Nephron (organoid): Measurements from ENCODE around the gene MAML3.

Experiments
- H3K27ac Mint-ChIP-seq, 3 experiments: 2 replicates each; pipeline ENCODE4 v1.8.0; 2020; ENCODE audit warnings: mixed read lengths in 3 of 3, mild to moderate bottlenecking in 2 of 3, moderate library complexity in 1 of 3
- H3K27me3 Mint-ChIP-seq: 2 replicates; pipeline ENCODE4 v1.8.0; 2021; ENCODE audit warnings: low read depth, mild to moderate bottlenecking, moderate library complexity, mixed read lengths
- H3K36me3 Mint-ChIP-seq: 2 replicates; pipeline ENCODE4 v1.8.0; 2020; ENCODE audit warnings: low read depth, mixed read lengths
- H3K4me1 Mint-ChIP-seq: 2 replicates; pipeline ENCODE4 v1.8.0; 2020; ENCODE audit warnings: mixed read lengths
- H3K4me3 Mint-ChIP-seq, 3 experiments: 2 replicates each; pipeline ENCODE4 v1.8.0; 2020; ENCODE audit warnings: mild to moderate bottlenecking in 3 of 3, mixed read lengths in 3 of 3, moderate library complexity in 2 of 3
- H3K9me3 Mint-ChIP-seq: 2 replicates; pipeline ENCODE4 v1.8.0; 2020; ENCODE audit warnings: mixed read lengths
- CTCF ChIP-seq, 3 experiments: fragments of 200-600 bp; sonication (generic); IDR thresholded peaks; one replicate each; pipeline ENCODE4 v1.5.0; 2021; ENCODE audit warnings: antibody characterized with exemption in 3 of 3; ENCODE audit not compliant: unreplicated experiment in 3 of 3

Gene MAML3

DNA sequence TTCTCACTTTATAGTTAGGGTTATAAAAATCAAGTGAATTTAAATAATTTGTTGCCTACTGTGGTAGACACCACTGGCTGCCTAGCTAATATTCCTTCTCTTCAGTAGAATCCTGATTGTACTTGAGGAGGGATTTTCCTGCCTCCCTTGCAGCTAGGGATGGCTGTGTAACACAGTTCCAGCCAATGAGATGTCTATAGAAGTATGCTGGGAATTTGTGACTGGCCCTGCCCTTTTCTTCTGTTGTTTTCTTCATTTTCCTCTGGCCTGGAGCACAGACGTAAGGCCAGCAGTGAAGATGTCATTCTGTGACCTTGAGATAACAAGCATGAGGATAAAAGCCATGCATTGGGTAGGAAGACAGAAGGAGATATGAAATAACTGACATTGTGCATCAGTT lies 343.3 kb downstream of the MAML3 start:
- H3K27me3 Mint-ChIP-seq, result no peaks in the 10 kb centered on the region
- H3K27ac Mint-ChIP-seq, result peak overlapping the region; percentile 31 to 73 (median 37)
- H3K4me3 Mint-ChIP-seq, result no peak overlapping the region
- no peak for TF ChIP-seq CTCF (IDR thresholded peaks at IDR 0.05; ENCODE audit: unreplicated experiment in 3 of 3)
- peaks cover 10% of the 10 kb centered on the region for H3K36me3 Mint-ChIP-seq
- H3K9me3 Mint-ChIP-seq, result peaks cover 6% of the 10 kb centered on the region
- peaks cover 61% of the 10 kb centered on the region for H3K4me1 Mint-ChIP-seq

- H3K4me3 Mint-ChIP-seq, result peak overlapping the region in 2 of 3 experiments; percentile 8 to 24
- H3K36me3 Mint-ChIP-seq, result peaks cover 10% of the 10 kb centered on the region
- H3K9me3 Mint-ChIP-seq, result peaks cover 6% of the 10 kb centered on the region
- peak overlapping the region; percentile 89 to 95 (median 94) for H3K27ac Mint-ChIP-seq
- peaks cover 55% of the 10 kb centered on the region for H3K4me1 Mint-ChIP-seq
- no peaks in the 10 kb centered on the region for H3K27me3 Mint-ChIP-seq
- no peak for TF ChIP-seq CTCF (IDR thresholded peaks at IDR 0.05; ENCODE audit: unreplicated experiment in 3 of 3)
These were observed 344.2 kb downstream of the MAML3 start for GRCh38 chr4:139809757-139810140.

DNA sequence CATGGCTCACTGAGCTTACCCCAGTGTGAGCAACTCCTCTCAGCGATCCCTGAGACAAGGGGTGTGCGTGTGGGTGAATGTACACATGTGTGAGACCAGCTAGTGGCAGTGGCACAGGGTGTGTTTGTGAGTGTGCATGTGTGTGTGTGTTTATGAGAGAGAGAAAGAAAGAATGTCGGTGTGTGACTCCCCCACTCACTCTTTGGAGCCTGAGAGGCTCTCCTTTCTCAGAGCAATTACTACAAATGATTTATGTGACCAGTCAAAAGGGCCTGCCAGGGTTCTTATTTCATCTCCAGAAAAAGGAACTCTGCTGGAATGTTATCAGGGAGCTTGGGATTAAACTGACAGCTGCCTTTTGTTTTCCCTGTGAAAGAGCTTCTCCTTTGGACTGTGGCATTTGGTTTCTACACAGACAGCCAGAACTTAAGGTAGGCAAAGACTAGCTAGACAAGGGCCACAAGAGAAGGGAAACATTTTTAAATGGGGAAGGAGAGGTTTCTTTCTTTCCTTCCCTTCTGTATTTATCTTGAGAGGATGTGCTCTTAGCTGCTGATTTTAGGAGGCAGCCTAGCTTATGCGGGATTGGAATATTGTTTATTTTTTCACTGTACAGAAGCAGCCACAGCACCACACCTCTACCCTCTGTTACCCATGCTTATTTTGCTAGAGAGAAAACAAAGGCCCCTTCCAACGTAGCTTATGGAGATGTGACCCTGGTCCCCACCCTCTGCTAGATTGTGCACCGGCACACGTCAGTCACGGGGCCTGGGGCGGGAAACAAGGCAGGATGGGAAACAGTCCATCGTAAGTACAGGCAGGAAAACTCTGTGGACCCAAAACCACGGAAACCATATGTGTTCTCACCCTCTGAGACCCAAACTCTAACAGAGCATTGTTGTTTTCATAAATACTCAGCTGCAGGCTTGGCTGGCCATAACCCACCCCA lies 344.9 kb downstream of the MAML3 start:
- peaks cover 48% of the 10 kb centered on the region for H3K4me1 Mint-ChIP-seq
- H3K27me3 Mint-ChIP-seq, result no peaks in the 10 kb centered on the region
- TF ChIP-seq CTCF (IDR thresholded peaks at IDR 0.05; ENCODE audit: unreplicated experiment in 3 of 3), result no peak
- H3K9me3 Mint-ChIP-seq, result peaks cover 6% of the 10 kb centered on the region
- peaks cover 10% of the 10 kb centered on the region for H3K36me3 Mint-ChIP-seq
- H3K27ac Mint-ChIP-seq, result peak overlapping the region; percentile 89 to 95 (median 94)
- H3K4me3 Mint-ChIP-seq, result peak overlapping the region; percentile 24 to 60 (median 31)

GRCh38 chr4:139808381-139808807 lies 345.6 kb downstream of the MAML3 start:
- Mint-ChIP-seq H3K36me3 (peaks cover 10% of the 10 kb centered on the region), H3K9me3 (peaks cover 6% of the 10 kb centered on the region), H3K27me3 (no peaks in the 10 kb centered on the region), H3K27ac (peak overlapping the region; percentile 89 to 95 (median 94)), H3K4me3 (peak overlapping the region; percentile 3 to 21 (median 13)), H3K4me1 (peaks cover 47% of the 10 kb centered on the region)
- TF ChIP-seq CTCF (IDR thresholded peaks at IDR 0.05; ENCODE audit: unreplicated experiment in 3 of 3), result no peak

DNA sequence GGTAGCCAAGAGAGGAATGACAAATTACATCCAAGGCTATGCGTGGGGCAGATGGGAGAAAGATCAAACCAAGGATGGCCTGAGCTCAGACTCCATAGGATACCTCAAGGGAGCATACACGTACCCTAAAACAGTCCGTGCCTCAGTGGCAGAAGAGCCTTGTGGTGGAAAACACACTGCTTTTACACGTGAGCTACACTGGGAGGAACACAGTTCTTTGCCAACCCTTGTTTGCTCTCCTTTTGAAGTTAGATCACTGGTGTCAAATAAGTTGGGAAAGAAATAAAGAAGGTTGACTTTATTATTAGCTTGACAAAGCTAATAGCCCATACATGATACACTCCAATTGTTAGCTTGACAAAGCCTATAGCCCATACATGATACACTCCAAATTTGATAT lies 346.5 kb downstream of the MAML3 start:
- Mint-ChIP-seq H3K27ac (peak overlapping the region; percentile 89 to 95 (median 94)), H3K4me3 (peak overlapping the region in 1 of 3 experiments; percentile 37), H3K4me1 (peaks cover 55% of the 10 kb centered on the region), H3K27me3 (no peaks in the 10 kb centered on the region), H3K9me3 (peaks cover 6% of the 10 kb centered on the region), H3K36me3 (peaks cover 10% of the 10 kb centered on the region)
- no peak for TF ChIP-seq CTCF (IDR thresholded peaks at IDR 0.05; ENCODE audit: unreplicated experiment in 3 of 3)
